ENCODE measurements around the gene PTGIS.

GRCh38 chr20:49516916-49517804 lies 50.8 kb downstream of the PTGIS start:
- no peak for TF ChIP-seq POLR2A (IDR thresholded peaks at IDR 0.05)
- no peak for TF ChIP-seq CTCF (IDR thresholded peaks at IDR 0.05)
- TF ChIP-seq POLR2AphosphoS5 (IDR thresholded peaks at IDR 0.05), result no peak

All from prostate gland (tissue), 2 donors.